LNCaP clone FGC (cell line): Measurements from ENCODE around the gene PRKAG1.

Experiments used
- DNase-seq: peaks from one replicate; pipeline ENCODE4 v3.0.0-alpha.2; 2011; ENCODE audit warnings: low read depth
- H3K4me3 ChIP-seq: 2 replicates; pipeline ENCODE4 v1.5.1; 2011; ENCODE audit warnings: mild to moderate bottlenecking, low read depth, low read length, control low read depth
- TF ChIP-seq, protein P1 (sequence below): IDR thresholded peaks from 2 replicates; pipeline ENCODE4 v1.5.1; 2012; ENCODE audit warnings: mild to moderate bottlenecking; ENCODE audit not compliant: control insufficient read depth, insufficient read depth; ENCODE audit errors: extremely low read depth

Gene PRKAG1

DNA sequence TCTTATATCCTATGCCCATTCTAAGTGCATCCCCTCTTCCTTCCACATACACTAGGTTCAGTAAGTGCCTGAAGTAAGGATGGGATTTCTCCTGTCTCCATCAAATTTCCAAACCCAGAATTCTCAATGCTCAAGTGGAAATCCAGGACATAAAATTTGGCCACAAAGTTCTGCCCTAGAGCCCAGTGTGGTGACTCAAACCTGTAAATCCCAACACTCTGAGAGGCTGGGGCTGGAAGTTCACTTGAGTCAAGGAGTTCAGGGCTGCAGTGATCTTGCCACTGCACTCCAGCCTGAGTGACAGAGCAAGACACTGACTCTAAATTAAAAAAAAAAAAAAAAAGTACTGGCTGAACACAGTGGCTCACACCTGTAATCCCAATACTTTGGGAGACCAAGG is 56.8 kb downstream of the PRKAG1 start:
- TF ChIP-seq, protein P1, sequence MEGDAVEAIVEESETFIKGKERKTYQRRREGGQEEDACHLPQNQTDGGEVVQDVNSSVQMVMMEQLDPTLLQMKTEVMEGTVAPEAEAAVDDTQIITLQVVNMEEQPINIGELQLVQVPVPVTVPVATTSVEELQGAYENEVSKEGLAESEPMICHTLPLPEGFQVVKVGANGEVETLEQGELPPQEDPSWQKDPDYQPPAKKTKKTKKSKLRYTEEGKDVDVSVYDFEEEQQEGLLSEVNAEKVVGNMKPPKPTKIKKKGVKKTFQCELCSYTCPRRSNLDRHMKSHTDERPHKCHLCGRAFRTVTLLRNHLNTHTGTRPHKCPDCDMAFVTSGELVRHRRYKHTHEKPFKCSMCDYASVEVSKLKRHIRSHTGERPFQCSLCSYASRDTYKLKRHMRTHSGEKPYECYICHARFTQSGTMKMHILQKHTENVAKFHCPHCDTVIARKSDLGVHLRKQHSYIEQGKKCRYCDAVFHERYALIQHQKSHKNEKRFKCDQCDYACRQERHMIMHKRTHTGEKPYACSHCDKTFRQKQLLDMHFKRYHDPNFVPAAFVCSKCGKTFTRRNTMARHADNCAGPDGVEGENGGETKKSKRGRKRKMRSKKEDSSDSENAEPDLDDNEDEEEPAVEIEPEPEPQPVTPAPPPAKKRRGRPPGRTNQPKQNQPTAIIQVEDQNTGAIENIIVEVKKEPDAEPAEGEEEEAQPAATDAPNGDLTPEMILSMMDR: no peak
- no peak overlapping the region for H3K4me3 ChIP-seq
- no peak for DNase-seq

DNA sequence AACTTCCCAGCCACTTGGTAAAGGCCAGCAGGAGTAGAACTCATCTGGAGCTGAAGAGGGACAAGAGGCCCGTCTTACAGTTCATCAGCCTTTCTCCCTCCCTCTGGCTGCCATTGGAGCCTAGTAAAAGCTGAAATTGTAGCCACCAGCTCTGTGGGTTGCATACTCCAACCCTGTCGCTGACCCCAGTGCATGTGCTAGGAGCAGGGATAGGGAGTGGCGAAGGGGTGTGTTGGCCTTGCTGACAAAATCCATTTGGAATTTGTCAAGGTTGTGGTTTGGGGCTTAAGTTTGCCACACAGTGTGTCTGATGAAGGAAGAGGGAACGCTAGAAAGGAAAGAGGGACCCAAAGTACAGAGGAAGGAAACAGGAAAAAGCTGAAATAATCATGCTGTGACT is 57.2 kb downstream of the PRKAG1 start:
- TF ChIP-seq, protein P1: no peak
- DNase-seq: no peak
- no peak overlapping the region for H3K4me3 ChIP-seq

DNA sequence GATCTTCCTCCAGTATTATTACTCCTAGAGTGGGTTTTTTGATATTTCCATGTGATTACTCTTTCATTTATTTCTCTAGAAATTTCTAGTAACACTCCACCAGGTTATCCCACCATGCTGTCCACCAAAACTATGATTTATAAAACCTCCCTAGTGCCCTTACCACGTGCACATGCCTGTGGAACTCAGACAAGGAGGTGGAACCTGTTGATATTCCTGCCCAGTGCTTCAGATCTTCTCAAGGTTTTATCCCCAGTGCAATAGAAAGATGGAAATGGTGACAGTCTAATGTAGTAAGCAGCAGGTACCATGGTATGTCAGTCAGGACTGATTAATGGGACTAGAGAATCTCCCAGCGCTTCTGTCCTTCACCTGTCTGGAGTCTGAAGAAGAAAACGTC is 57.7 kb downstream of the PRKAG1 start:
- no peak for DNase-seq
- TF ChIP-seq, protein P1: no peak
- H3K4me3 ChIP-seq: no peak overlapping the region

DNA sequence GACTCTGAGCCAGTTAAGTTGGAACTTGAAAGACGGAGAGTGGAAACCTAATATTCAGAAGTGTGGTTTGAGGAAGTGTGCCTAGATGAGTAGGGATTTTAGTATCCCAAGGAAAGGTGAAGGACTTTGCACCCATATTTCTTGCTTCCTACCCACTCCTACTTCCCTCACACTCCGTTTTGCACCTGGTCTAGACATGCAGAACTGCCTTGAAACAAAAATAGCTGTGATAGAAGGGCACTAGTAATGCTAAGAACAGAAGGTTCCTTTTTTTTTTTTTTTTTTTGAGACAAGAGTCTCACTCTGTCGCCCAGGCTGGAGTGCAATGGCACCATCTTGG is 60.6 kb downstream of the PRKAG1 start:
- no peak for DNase-seq
- H3K4me3 ChIP-seq: peak overlapping the region; percentile 95
- TF ChIP-seq, protein P1: no peak

DNA sequence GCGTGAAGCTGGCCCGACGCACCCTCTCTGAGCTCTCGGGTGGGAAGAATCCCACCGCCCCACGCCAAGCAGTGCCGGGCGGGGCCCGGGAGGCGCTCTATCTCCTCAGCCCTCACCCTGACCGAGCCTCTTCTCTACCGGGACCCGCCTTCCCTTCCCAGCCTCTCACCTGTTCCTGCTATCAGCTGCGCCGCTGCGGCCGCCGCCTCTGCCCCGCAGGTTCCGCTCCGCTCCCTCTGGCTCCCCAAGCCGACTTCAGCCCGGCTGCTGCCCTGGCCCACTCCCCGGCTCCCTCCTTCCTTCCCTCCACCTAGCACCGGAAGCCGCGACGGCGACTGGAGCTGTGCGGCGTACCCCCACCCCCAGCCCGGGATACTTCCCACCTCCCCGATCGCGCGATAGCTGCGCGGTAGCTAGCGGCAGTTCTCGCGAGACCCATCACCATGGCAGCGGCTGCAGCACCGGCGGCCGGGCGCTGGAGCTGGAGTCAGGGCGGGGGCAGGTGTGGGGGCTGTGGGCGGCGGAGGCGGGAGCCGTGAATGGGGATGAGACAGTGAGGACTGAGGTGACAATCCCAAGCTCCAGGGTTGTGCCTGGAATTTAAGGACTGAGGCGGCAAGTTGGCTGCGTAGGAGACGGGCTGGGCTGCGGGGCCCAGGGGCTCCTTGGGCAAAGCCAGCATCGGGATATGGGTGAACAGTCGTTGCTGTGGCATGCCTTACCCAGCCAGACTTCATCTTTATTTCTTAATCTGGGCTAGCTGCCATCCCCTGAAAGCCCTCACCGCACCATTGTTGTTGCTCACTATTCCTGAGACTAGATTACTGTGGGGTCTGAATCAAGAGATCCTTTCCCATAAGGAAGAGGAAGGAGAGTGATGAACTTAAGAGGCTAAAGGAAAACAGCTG is 61.2 kb downstream of the PRKAG1 start, which contains the start of gene ARF3:
Gene ARF3, minus strand, starts transcription at position 347 of the 908 bp plus-strand sequence. CDS start 16,392 bp downstream, outside the sequence.
- H3K4me3 ChIP-seq: peak within 1 kb of the TSS; percentile 95
- peak; percentile 71 for DNase-seq
- TF ChIP-seq, protein P1: no peak

DNA sequence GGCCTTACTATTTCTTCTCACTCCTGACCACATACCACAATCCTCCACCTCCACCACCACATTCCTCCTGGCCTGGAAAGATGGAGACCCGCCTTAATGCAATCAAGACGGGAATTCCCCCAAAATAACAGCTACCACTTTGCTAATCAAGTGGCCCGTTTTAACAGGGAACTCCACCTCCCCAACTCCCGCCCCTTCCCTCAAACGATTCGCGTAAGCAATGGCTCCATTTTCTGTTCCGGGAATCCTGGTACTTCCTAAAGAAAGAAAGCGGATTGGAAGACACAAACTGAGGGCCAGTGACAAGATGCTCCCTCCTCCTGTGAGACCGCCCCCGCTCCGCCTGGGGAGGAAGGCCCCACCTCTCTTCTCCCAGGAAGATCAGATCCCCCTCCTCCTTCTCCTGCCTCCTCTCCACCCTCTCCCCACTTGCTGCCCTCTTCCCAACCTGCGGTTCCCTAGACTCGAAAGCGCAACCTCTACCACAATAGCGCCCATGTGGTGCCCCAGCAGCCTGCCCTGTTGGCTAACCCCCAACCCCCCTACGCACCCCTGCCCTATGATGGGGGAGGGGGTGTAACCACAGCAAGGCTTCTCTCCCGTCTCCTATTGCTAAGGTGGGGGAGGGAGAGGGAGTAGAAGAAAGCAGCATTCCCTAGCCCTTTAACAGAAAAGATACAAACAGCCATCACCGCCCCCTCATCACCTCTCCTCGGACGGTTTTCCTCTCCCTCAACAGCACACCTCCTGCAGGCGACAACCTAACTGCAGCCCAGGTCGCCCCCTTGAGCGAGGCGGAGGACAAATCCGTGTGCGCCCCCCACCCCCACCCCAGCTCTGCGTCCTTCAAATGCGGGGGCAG is 62.1 kb downstream of the PRKAG1 start:
- peak; percentile 95 for DNase-seq
- TF ChIP-seq, protein P1: no peak
- H3K4me3 ChIP-seq: peak overlapping the region; percentile 95
